NOMO-1 (cell line): ENCODE measurements around the gene NOTCH2NLA.
"Not testable (repeated sequence)": the region's sequence is repeated elsewhere in the genome, so short reads cannot be mapped to it uniquely, and the experiment has no call there.

Source experiments
- DNase-seq, 2 experiments: peaks; one replicate each; lab custom pipeline; 2025; ENCODE audit not compliant: unreplicated experiment in 2 of 2; lab: John Stamatoyannopoulos, UW

Gene NOTCH2NLA

GRCh38 chr1:146228710-146229477 lies at the start of gene NOTCH2NLA:
Gene NOTCH2NLA (minus strand): TSS chr1:146229021. CDS start chr1:146189337, 39,684 bp downstream.
- DNase-seq = not testable (repeated sequence)

GRCh38 chr1:146278346-146278745 lies 49.5 kb upstream of the NOTCH2NLA start:
- DNase-seq = not testable (repeated sequence)

- DNase-seq = not testable (repeated sequence)
Observed at GRCh38 chr1:146277087-146277486, 48.3 kb upstream of the NOTCH2NLA start.

GRCh38 chr1:146274083-146274482 lies 45.3 kb upstream of the NOTCH2NLA start:
- DNase-seq = not testable (repeated sequence)

GRCh38 chr1:146273194-146273593 lies 44.4 kb upstream of the NOTCH2NLA start:
- not testable (repeated sequence) for DNase-seq

- not testable (repeated sequence) for DNase-seq
Observed at GRCh38 chr1:146272734-146273133, 43.9 kb upstream of the NOTCH2NLA start.

GRCh38 chr1:146271977-146272376 lies 43.2 kb upstream of the NOTCH2NLA start:
- DNase-seq = not testable (repeated sequence)

- DNase-seq = not testable (repeated sequence)
Observed at GRCh38 chr1:146270129-146270528, 41.3 kb upstream of the NOTCH2NLA start.

- DNase-seq = not testable (repeated sequence)
Observed at GRCh38 chr1:146266179-146266748, 37.4 kb upstream of the NOTCH2NLA start.

- not testable (repeated sequence) for DNase-seq
Observed at GRCh38 chr1:146264761-146265160, 35.9 kb upstream of the NOTCH2NLA start.

- not testable (repeated sequence) for DNase-seq
Observed at GRCh38 chr1:146260006-146260730, 31.3 kb upstream of the NOTCH2NLA start.

GRCh38 chr1:146257992-146258552 lies 29.3 kb upstream of the NOTCH2NLA start:
- DNase-seq = not testable (repeated sequence)

GRCh38 chr1:146254569-146255197 lies 25.9 kb upstream of the NOTCH2NLA start:
- DNase-seq = not testable (repeated sequence)

GRCh38 chr1:146253249-146253855 lies 24.5 kb upstream of the NOTCH2NLA start:
- not testable (repeated sequence) for DNase-seq

- DNase-seq = not testable (repeated sequence)
Observed at GRCh38 chr1:146251523-146251922, 22.7 kb upstream of the NOTCH2NLA start.

GRCh38 chr1:146248643-146249042 lies 19.8 kb upstream of the NOTCH2NLA start:
- not testable (repeated sequence) for DNase-seq

GRCh38 chr1:146236626-146237025 lies 7.8 kb upstream of the NOTCH2NLA start:
- not testable (repeated sequence) for DNase-seq

- DNase-seq = not testable (repeated sequence)
Observed at GRCh38 chr1:146236026-146236601, 7.3 kb upstream of the NOTCH2NLA start.

- not testable (repeated sequence) for DNase-seq
Observed at GRCh38 chr1:146228144-146228682, 608 bp downstream of the NOTCH2NLA start.
